BE2C (cell line): ENCODE results near the gene HDAC4. TPM values are rescaled to one million over a fixed set of nuclear protein-coding genes. Genes with fewer than 3 reads are reported as not detected.
"Not testable (repeated sequence)": the region's sequence is repeated elsewhere in the genome, so short reads cannot be mapped to it uniquely, and the experiment has no call there.

Experiments
- DNase-seq: peaks from one replicate; pipeline ENCODE4 v3.0.0-alpha.2; 2020
- H3K27me3 ChIP-seq: fragments of 250-450 bp; sonication (Bioruptor Pico); 2 replicates; pipeline ENCODE4 v1.5.1; 2020; ENCODE audit warnings: mild to moderate bottlenecking
- H3K36me3 ChIP-seq: fragments of 250-450 bp; sonication (Bioruptor Pico); 2 replicates; pipeline ENCODE4 v1.5.1; 2020; ENCODE audit warnings: mild to moderate bottlenecking
- H3K4me1 ChIP-seq: fragments of 250-450 bp; sonication (Bioruptor Pico); 2 replicates; pipeline ENCODE4 v1.5.1; 2020
- H3K4me3 ChIP-seq: 2 replicates; pipeline ENCODE4 v1.5.1; 2011; ENCODE audit warnings: low read depth, low read length
- H3K9me3 ChIP-seq: fragments of 250-450 bp; sonication (Bioruptor Pico); 2 replicates; pipeline ENCODE4 v1.5.1; 2020
- polyA plus RNA-seq: library from polyadenylated mRNA; unstranded; fragments of >200 nt; gene quantifications from one replicate; pipeline ENCODE4 v1.2.1, GENCODE V29; 2012; ENCODE audit warnings: low read depth, missing spikeins; ENCODE audit not compliant: insufficient read length, insufficient read depth
- TF ChIP-seq, protein P1 (sequence below): IDR thresholded peaks from 2 replicates; pipeline ENCODE4 v1.5.1; 2012; ENCODE audit warnings: mild to moderate bottlenecking, low read depth, low read length

Gene HDAC4
- 9.3 TPM for polyA plus RNA-seq

GRCh38 chr2:239400596-239401066 lies at the start of gene HDAC4:
TSS of gene HDAC4 (minus strand) at chr2:239401020. CDS start at chr2:239352699, 48,321 bp downstream.
- no peak for DNase-seq
- Histone ChIP-seq H3K9me3 (no peaks in the 10 kb centered on the region; the same call in 1 of the 2 replicates), H3K4me3 (peak within 1 kb of the TSS; percentile 86), H3K27me3 (no peaks in the 10 kb centered on the region), H3K4me1 (peaks cover 3% of the 10 kb centered on the region; the same call in 1 of the 2 replicates), H3K36me3 (0 out of 2 replicates have a peak, but pooled peaks cover 4% of the 10 kb centered on the region)
- TF ChIP-seq, protein P1, sequence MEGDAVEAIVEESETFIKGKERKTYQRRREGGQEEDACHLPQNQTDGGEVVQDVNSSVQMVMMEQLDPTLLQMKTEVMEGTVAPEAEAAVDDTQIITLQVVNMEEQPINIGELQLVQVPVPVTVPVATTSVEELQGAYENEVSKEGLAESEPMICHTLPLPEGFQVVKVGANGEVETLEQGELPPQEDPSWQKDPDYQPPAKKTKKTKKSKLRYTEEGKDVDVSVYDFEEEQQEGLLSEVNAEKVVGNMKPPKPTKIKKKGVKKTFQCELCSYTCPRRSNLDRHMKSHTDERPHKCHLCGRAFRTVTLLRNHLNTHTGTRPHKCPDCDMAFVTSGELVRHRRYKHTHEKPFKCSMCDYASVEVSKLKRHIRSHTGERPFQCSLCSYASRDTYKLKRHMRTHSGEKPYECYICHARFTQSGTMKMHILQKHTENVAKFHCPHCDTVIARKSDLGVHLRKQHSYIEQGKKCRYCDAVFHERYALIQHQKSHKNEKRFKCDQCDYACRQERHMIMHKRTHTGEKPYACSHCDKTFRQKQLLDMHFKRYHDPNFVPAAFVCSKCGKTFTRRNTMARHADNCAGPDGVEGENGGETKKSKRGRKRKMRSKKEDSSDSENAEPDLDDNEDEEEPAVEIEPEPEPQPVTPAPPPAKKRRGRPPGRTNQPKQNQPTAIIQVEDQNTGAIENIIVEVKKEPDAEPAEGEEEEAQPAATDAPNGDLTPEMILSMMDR = no peak

GRCh38 chr2:239449468-239449867 lies 48.6 kb upstream of the HDAC4 start:
- not testable (repeated sequence) for H3K36me3 ChIP-seq, DNase-seq, H3K9me3 ChIP-seq, H3K27me3 ChIP-seq, H3K4me1 ChIP-seq, H3K4me3 ChIP-seq

GRCh38 chr2:239445771-239446524 lies 45.1 kb upstream of the HDAC4 start:
- DNase-seq = no peak
- Histone ChIP-seq H3K36me3 (no peaks in the 10 kb centered on the region), H3K27me3 (peaks cover 25% of the 10 kb centered on the region), H3K4me1 (no peaks in the 10 kb centered on the region), H3K9me3 (no peaks in the 10 kb centered on the region), H3K4me3 (no peak overlapping the region)
- TF ChIP-seq, protein P1 = no peak

- Histone ChIP-seq H3K27me3 (peaks cover 27% of the 10 kb centered on the region), H3K9me3 (no peaks in the 10 kb centered on the region), H3K4me1 (no peaks in the 10 kb centered on the region), H3K4me3 (no peak overlapping the region), H3K36me3 (no peaks in the 10 kb centered on the region)
- TF ChIP-seq, protein P1 = no peak
- DNase-seq = no peak
These were observed 44.1 kb upstream of the HDAC4 start for GRCh38 chr2:239444626-239445577.

DNA sequence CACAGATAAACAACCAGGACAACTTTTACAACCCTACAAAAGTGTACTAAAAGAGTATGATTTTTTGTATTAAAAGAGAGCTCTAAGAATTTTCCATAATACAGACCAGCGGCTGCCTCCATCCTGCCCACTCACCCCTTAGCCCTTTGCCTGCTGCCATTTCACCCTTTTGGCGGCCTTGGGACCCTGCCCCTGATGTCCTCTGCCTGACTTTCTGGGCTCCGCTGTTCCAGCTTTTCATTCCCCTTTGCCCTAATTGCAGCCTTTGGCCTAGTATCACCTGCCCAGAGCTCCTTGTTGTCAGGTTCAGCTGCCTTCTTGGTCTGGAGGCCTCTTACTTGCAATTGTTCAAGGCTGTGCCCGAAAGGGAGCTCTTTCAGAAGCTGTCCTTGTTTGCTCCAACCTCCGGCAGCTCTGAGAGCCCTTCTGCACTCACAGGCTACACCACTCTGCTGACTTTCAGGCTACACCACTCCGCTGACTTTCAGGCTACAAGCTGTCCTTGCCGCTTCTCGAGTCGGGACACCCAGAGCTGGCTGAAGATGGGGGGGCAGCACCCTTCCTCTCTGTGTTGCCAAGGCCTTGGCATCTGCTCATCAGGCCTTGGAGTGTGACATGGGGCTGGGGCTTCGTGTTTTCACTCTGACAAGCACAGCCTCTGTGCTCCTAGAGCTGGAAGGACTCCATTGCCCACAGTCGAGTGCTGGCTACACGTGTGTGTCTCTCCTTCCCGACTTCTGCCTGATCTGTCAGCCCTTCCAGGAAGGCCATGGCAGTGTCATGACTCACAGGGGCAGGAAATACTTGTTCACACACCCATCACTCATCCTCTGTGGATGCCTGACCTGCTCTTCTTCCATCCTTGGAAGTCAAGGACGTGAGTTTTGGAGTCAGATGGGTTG lies 43.1 kb upstream of the HDAC4 start:
- Histone ChIP-seq H3K4me3 (no peak overlapping the region), H3K27me3 (peaks cover 32% of the 10 kb centered on the region)
- no peak for DNase-seq

More for the DNA sequence above, 43.1 kb upstream of the HDAC4 start:
- Histone ChIP-seq H3K4me1 (no peaks in the 10 kb centered on the region), H3K9me3 (no peaks in the 10 kb centered on the region), H3K36me3 (no peaks in the 10 kb centered on the region)
- TF ChIP-seq, protein P1 = no peak
